Keratinocyte (primary cell): ENCODE measurements around the gene NUDT1. TPM values are rescaled to one million over a fixed set of nuclear protein-coding genes. Genes with fewer than 3 reads are reported as not detected.

ENCODE experiments used
- DNase-seq: peaks from one replicate; pipeline ENCODE4 v3.0.0-alpha.2; 2011; ENCODE audit warnings: low read depth, missing footprints, low spot score
- FAIRE-seq: peaks from 2 replicates; lab custom pipeline; 2011; peaks lifted over from hg19 to GRCh38; lab: Jason Lieb, UNC
- H2AFZ ChIP-seq: 2 replicates; pipeline ENCODE4 v1.6.0; 2012; ENCODE audit warnings: low read length, control low read depth, inconsistent platforms; ENCODE audit not compliant: control insufficient read depth
- H3K27ac ChIP-seq: 2 replicates; pipeline ENCODE4 v1.5.1; 2011; ENCODE audit warnings: low read length; ENCODE audit not compliant: control insufficient read depth, insufficient read depth
- H3K27me3 ChIP-seq: 3 replicates; pipeline ENCODE4 v1.6.0; 2011; ENCODE audit warnings: low read length; ENCODE audit not compliant: control insufficient read depth, insufficient read depth; ENCODE audit errors: extremely low read depth
- H3K36me3 ChIP-seq, 2 experiments: 2 replicates in 1 of 2; 3 replicates in 1 of 2; pipeline ENCODE4 v1.5.1; 2011; ENCODE audit warnings: low read length in 2 of 2, mild to moderate bottlenecking in 1 of 2; ENCODE audit not compliant: control insufficient read depth in 2 of 2, insufficient read depth in 2 of 2; ENCODE audit errors: extremely low read depth in 1 of 2
- H3K4me1 ChIP-seq: 3 replicates; pipeline ENCODE4 v1.5.1; 2011; ENCODE audit warnings: low read length; ENCODE audit not compliant: control insufficient read depth, insufficient read depth; ENCODE audit errors: extremely low read depth
- H3K4me2 ChIP-seq: 3 replicates; pipeline ENCODE4 v1.6.0; 2011; ENCODE audit warnings: low read depth, low read length; ENCODE audit not compliant: control insufficient read depth, insufficient read depth; ENCODE audit errors: extremely low read depth
- H3K4me3 ChIP-seq, 3 experiments: fragments of 200-600 bp in 1 of 3; sonication (generic) in 1 of 3; 2 replicates in 2 of 3; 3 replicates in 1 of 3; pipeline ENCODE4 v1.5.1; 2011 to 2016; ENCODE audit warnings: low read length in 3 of 3, mild to moderate bottlenecking in 3 of 3, control low read depth in 2 of 3, inconsistent platforms in 1 of 3, low read depth in 1 of 3, mixed read lengths in 1 of 3, mixed run types in 1 of 3, moderate library complexity in 1 of 3; ENCODE audit not compliant: control insufficient read depth in 2 of 3, insufficient read depth in 2 of 3; ENCODE audit errors: extremely low read depth in 1 of 3
- H3K79me2 ChIP-seq: 2 replicates; pipeline ENCODE4 v1.6.0; 2012; ENCODE audit warnings: low read length; ENCODE audit not compliant: control insufficient read depth, insufficient read depth
- H3K9ac ChIP-seq: 3 replicates; pipeline ENCODE4 v1.6.0; 2011; ENCODE audit warnings: low read length; ENCODE audit not compliant: control insufficient read depth, insufficient read depth; ENCODE audit errors: extremely low read depth
- H3K9me1 ChIP-seq: 3 replicates; pipeline ENCODE4 v1.6.0; 2011; ENCODE audit warnings: low read length; ENCODE audit not compliant: control insufficient read depth, insufficient read depth; ENCODE audit errors: extremely low read depth
- H3K9me3 ChIP-seq: 2 replicates; pipeline ENCODE4 v1.5.1; 2012; ENCODE audit warnings: low read depth, low read length; ENCODE audit not compliant: control insufficient read depth
- H4K20me1 ChIP-seq: 3 replicates; pipeline ENCODE4 v1.6.0; 2011; ENCODE audit warnings: low read length; ENCODE audit not compliant: control insufficient read depth, insufficient read depth; ENCODE audit errors: extremely low read depth
- CTCF ChIP-seq, 3 experiments: IDR thresholded peaks in 1 of 3; conservative IDR thresholded peaks in 1 of 3; optimal IDR thresholded peaks in 1 of 3; 2 replicates in 2 of 3; 3 replicates in 1 of 3; pipeline versions ENCODE3 to v1.5.1; 2011; ENCODE audit warnings: low read length in 3 of 3, mild to moderate bottlenecking in 3 of 3, moderate library complexity in 2 of 3, control low read depth in 1 of 3, inconsistent platforms in 1 of 3; ENCODE audit not compliant: insufficient read depth in 2 of 3; ENCODE audit errors: extremely low read depth in 1 of 3
- EZH2 ChIP-seq: IDR thresholded peaks from one replicate; pipeline ENCODE4 v1.6.1; 2012; ENCODE audit warnings: inconsistent platforms, mild to moderate bottlenecking, low read length, moderate library complexity
- dilution Hi-C: fragments of 300-500 bp; cut with MboI; formaldehyde crosslinking; loops from one replicate; pipeline ENCODE4 v1.7.0; 2020; ENCODE audit warnings: low sequenced_read_pairs; ENCODE audit not compliant: extremely low pct_ligation_motif_present
- polyA plus RNA-seq, 5 experiments: library from polyadenylated mRNA; depleted of rRNA in 3 of 5; stranded (reverse) in 3 of 5; stranded (forward) in 1 of 5; unstranded in 1 of 5; fragments of >200 nt; gene quantifications; 1 replicate in 1 of 5; 2 replicates in 3 of 5; 3 replicates in 1 of 5; pipeline versions ENCODE4 v1.2.1 to v1.2.3, GENCODE V29; 2011 to 2012; ENCODE audit warnings: missing spikeins in 2 of 5, low read depth in 1 of 5, low replicate concordance in 1 of 5

The NUDT1 gene
- polyA plus RNA-seq, 1 donor (not counting 4 experiments of a cell fraction or from before 2014, with no cell fraction given): 21.9 TPM

GRCh38 chr7:2278026-2278425 is 36.0 kb downstream of the NUDT1 start:
- FAIRE-seq: no peak
- no peaks in the 10 kb centered on the region for H3K4me1 ChIP-seq
- H3K9ac ChIP-seq: no peak overlapping the region
- H3K36me3 ChIP-seq: peaks cover 0 to 5% of the 10 kb centered on the region in 2 experiments
- TF ChIP-seq EZH2 (no peak), CTCF (optimal IDR thresholded peaks at IDR 0.05 in 1 of 3, IDR thresholded peaks at IDR 0.05 in 1 of 3, conservative IDR thresholded peaks at IDR 0.05 in 1 of 3; ENCODE audit: extremely low read depth in 1 of 3, insufficient read depth in 2 of 3, low read length in 3 of 3) (no peak)
- no peaks in the 10 kb centered on the region for H3K9me3 ChIP-seq
- no peak overlapping the region for H2AFZ ChIP-seq
- dilution Hi-C loops: no loop called here
- no peak overlapping the region for H3K27ac ChIP-seq
- no peaks in the 10 kb centered on the region for H4K20me1 ChIP-seq
- no peak for DNase-seq
- no peak overlapping the region for H3K4me2 ChIP-seq
- H3K27me3 ChIP-seq: no peaks in the 10 kb centered on the region
- H3K4me3 ChIP-seq: no peak overlapping the region
- no peaks in the 10 kb centered on the region for H3K79me2 ChIP-seq
- H3K9me1 ChIP-seq: no peaks in the 10 kb centered on the region

GRCh38 chr7:2279896-2280295 is 37.9 kb downstream of the NUDT1 start:
- Histone ChIP-seq H3K9me1 (no peaks in the 10 kb centered on the region), H3K36me3 (peaks cover 0 to 1% of the 10 kb centered on the region in 2 experiments), H3K9me3 (no peaks in the 10 kb centered on the region), H3K9ac (no peak overlapping the region), H3K79me2 (no peaks in the 10 kb centered on the region), H2AFZ (no peak overlapping the region), H4K20me1 (no peaks in the 10 kb centered on the region), H3K4me3 (no peak overlapping the region), H3K4me2 (no peak overlapping the region), H3K27me3 (no peaks in the 10 kb centered on the region), H3K27ac (no peak overlapping the region), H3K4me1 (no peaks in the 10 kb centered on the region)
- TF ChIP-seq CTCF (optimal IDR thresholded peaks at IDR 0.05 in 1 of 3, IDR thresholded peaks at IDR 0.05 in 1 of 3, conservative IDR thresholded peaks at IDR 0.05 in 1 of 3; ENCODE audit: extremely low read depth in 1 of 3, insufficient read depth in 2 of 3, low read length in 3 of 3) (no peak), EZH2 (no peak)
- dilution Hi-C loops: no loop called here
- no peak for DNase-seq
- no peak for FAIRE-seq
